Measurements from ENCODE around the gene GOLGA6A. TPM values are rescaled to one million over a fixed set of nuclear protein-coding genes. Genes with fewer than 3 reads are reported as not detected.

The GOLGA6A gene
- total RNA-seq, 2 experiments from 2014 or later: 0.63 to 0.76 TPM

DNA sequence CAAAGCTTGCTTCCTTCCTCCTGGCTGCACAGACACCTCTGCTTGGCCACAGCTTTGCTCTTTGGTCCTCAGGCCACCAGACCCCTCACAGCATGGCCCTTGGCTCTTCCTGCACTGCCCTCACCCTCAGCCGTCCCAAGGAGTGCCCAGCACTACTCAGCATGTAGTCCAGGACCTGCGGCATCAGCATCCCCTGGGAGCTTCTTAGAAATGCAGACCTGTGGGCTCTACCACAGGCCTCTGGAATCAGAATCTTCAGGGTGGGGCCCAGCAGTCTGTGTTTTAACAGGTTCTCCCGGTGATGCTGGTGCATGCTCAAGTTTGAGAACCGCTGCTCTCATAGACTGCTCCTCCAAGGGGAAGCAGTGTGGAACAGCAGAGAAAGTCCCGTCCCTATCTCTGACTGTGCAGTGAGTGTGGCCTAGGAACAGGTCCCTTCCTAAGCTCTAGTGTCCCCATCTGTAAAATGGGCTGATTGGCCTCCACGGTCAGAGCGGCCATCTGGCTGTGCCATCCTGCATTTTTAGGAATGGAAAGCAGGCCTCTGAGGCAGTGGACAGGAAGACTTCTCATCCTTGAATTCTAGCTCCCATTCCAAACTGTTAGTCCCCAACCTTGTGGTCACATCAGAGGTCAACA lies 36.6 kb downstream of the GOLGA6A start:
- CTCF ChIA-PET (ENCODE audit: unreplicated experiment): interaction anchor here (0.6 kb wide), 1 partner anchor 37 kb away, joined by 3 read pairs; no protein-coding TSS in a partner anchor
- Histone ChIP-seq H4K20me1 (ENCODE audit: insufficient read depth, low read length) (no peaks in the 10 kb centered on the region), H3K9me2 (ENCODE audit: insufficient read depth, low read length) (no peaks in the 10 kb centered on the region), H3K36me3 (ENCODE audit: insufficient read depth, low read length) (no peaks in the 10 kb centered on the region), H3K9me3 (ENCODE audit: low read length) (no peaks in the 10 kb centered on the region), H3K27ac (ENCODE audit: low read depth, low read length, poor library complexity, severe bottlenecking) (no peak overlapping the region), H3K4me3 (ENCODE audit: low read depth, low read length, poor library complexity, severe bottlenecking) (no peak overlapping the region), H3K4me2 (ENCODE audit: low read length) (no peak overlapping the region), H2AFZ (ENCODE audit: low read length) (no peak overlapping the region), H3K79me2 (ENCODE audit: insufficient read depth, low read depth, low read length) (no peaks in the 10 kb centered on the region), H3K4me1 (ENCODE audit: insufficient read depth, low read length, poor library complexity, severe bottlenecking) (no peaks in the 10 kb centered on the region)
- POLR2A ChIA-PET: no interaction called here
- no peak for DNase-seq (ENCODE audit: low spot score)
- no TSS peak for BruUV-seq (replicated peaks)
- intact Hi-C loops (cut with micrococcal nuclease; ENCODE audit: unreplicated experiment): no loop called here
- TF ChIP-seq, protein P1, sequence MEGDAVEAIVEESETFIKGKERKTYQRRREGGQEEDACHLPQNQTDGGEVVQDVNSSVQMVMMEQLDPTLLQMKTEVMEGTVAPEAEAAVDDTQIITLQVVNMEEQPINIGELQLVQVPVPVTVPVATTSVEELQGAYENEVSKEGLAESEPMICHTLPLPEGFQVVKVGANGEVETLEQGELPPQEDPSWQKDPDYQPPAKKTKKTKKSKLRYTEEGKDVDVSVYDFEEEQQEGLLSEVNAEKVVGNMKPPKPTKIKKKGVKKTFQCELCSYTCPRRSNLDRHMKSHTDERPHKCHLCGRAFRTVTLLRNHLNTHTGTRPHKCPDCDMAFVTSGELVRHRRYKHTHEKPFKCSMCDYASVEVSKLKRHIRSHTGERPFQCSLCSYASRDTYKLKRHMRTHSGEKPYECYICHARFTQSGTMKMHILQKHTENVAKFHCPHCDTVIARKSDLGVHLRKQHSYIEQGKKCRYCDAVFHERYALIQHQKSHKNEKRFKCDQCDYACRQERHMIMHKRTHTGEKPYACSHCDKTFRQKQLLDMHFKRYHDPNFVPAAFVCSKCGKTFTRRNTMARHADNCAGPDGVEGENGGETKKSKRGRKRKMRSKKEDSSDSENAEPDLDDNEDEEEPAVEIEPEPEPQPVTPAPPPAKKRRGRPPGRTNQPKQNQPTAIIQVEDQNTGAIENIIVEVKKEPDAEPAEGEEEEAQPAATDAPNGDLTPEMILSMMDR (conservative IDR thresholded peaks at IDR 0.05; ENCODE audit: low read length): no peak
- no peak for TF ChIP-seq EZH2phosphoT487 (IDR thresholded peaks at IDR 0.05; ENCODE audit: borderline replicate concordance, low read depth, low read length)

DNA sequence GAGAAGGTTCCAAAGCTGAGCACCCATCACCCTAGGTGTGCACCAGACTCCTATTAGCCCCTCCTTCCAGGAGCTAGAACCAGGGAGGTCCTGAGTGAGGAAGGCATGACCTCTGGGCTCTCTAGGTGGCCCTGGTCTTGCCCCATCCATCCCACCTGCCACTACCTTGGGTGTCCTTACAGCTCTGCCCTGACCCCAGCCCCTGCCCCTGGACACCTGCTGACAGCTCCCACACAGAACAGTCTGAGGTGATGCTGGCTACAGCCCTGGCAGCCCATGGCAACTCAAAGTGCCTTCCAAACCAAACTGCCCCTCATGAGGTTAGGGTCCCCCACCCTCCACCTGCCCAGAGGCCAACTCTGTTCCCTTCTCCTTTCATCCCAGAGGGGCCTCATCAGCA lies 37.2 kb downstream of the GOLGA6A start:
- ChIA-PET CTCF (ENCODE audit: unreplicated experiment) (interaction anchor here (0.6 kb wide), 1 partner anchor 36 kb away, joined by 3 read pairs; no protein-coding TSS in a partner anchor), POLR2A (no interaction called here)
- Histone ChIP-seq H3K4me1 (ENCODE audit: insufficient read depth, low read length, poor library complexity, severe bottlenecking) (no peaks in the 10 kb centered on the region), H3K4me3 (ENCODE audit: low read depth, low read length, poor library complexity, severe bottlenecking) (no peak overlapping the region), H3K9me2 (ENCODE audit: insufficient read depth, low read length) (no peaks in the 10 kb centered on the region), H2AFZ (ENCODE audit: low read length) (no peak overlapping the region), H3K79me2 (ENCODE audit: insufficient read depth, low read depth, low read length) (no peaks in the 10 kb centered on the region), H3K36me3 (ENCODE audit: insufficient read depth, low read length) (no peaks in the 10 kb centered on the region), H3K4me2 (ENCODE audit: low read length) (no peak overlapping the region), H4K20me1 (ENCODE audit: insufficient read depth, low read length) (no peaks in the 10 kb centered on the region), H3K9me3 (ENCODE audit: low read length) (no peaks in the 10 kb centered on the region), H3K27ac (ENCODE audit: low read depth, low read length, poor library complexity, severe bottlenecking) (no peak overlapping the region)
- no TSS peak for BruUV-seq (replicated peaks)
- no peak for DNase-seq (ENCODE audit: low spot score)
- intact Hi-C loops (cut with micrococcal nuclease; ENCODE audit: unreplicated experiment): no loop called here
- no peak for TF ChIP-seq EZH2phosphoT487 (IDR thresholded peaks at IDR 0.05; ENCODE audit: borderline replicate concordance, low read depth, low read length)
- TF ChIP-seq, protein P1 (conservative IDR thresholded peaks at IDR 0.05; ENCODE audit: low read length): no peak

DNA sequence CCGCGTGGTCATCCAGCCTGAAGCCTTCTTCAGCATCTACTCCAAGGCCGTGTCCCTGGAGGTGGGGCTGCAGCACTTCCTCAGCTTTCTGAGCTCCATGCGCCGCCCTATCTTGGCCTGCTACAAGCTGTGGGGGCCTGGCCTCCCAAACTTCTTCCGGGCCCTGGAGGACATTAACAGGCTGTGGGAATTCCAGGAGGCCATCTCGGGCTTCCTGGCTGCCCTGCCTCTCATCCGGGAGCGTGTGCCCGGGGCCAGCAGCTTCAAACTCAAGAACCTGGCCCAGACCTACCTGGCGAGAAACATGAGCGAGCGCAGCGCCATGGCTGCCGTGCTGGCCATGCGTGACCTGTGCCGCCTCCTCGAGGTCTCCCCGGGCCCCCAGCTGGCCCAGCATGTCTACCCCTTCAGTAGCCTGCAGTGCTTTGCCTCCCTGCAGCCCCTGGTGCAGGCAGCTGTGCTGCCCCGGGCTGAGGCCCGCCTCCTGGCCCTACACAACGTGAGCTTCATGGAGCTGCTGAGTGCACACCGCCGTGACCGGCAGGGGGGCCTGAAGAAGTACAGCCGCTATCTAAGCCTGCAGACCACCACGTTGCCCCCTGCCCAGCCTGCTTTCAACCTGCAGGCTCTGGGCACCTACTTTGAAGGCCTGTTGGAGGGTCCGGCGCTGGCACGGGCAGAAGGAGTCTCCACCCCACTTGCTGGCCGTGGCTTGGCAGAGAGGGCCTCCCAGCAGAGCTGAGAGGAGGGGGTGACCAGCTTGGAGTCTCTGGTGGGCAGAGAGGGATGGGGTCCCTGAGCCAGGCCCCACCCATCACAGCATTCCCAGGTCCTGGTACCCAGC lies 37.9 kb downstream of the GOLGA6A start:
- Histone ChIP-seq H3K9me3 (ENCODE audit: low read length) (no peaks in the 10 kb centered on the region), H2AFZ (ENCODE audit: low read length) (no peak overlapping the region), H4K20me1 (ENCODE audit: insufficient read depth, low read length) (no peaks in the 10 kb centered on the region), H3K4me2 (ENCODE audit: low read length) (no peak overlapping the region), H3K36me3 (ENCODE audit: insufficient read depth, low read length) (no peaks in the 10 kb centered on the region), H3K9me2 (ENCODE audit: insufficient read depth, low read length) (no peaks in the 10 kb centered on the region), H3K79me2 (ENCODE audit: insufficient read depth, low read depth, low read length) (no peaks in the 10 kb centered on the region), H3K4me1 (ENCODE audit: insufficient read depth, low read length, poor library complexity, severe bottlenecking) (no peaks in the 10 kb centered on the region), H3K27ac (ENCODE audit: low read depth, low read length, poor library complexity, severe bottlenecking) (no peak overlapping the region), H3K4me3 (ENCODE audit: low read depth, low read length, poor library complexity, severe bottlenecking) (no peak overlapping the region)
- POLR2A ChIA-PET: no interaction called here
- TF ChIP-seq, protein P1 (conservative IDR thresholded peaks at IDR 0.05; ENCODE audit: low read length): no peak
- TF ChIP-seq EZH2phosphoT487 (IDR thresholded peaks at IDR 0.05; ENCODE audit: borderline replicate concordance, low read depth, low read length): no peak
- no TSS peak for BruUV-seq (replicated peaks)
- intact Hi-C loops (cut with micrococcal nuclease; ENCODE audit: unreplicated experiment): no loop called here
- CTCF ChIA-PET (ENCODE audit: unreplicated experiment): no interaction called here
- no peak for DNase-seq (ENCODE audit: low spot score)

Measured in OCI-LY7 (cell line).